Smooth muscle cell (in vitro differentiated cells): ENCODE measurements around the gene SIPA1L2. TPM values are rescaled to one million over a fixed set of nuclear protein-coding genes. Genes with fewer than 3 reads are reported as not detected.
"Not testable (repeated sequence)": the region's sequence is repeated elsewhere in the genome, so short reads cannot be mapped to it uniquely, and the experiment has no call there.

Experiments
- DNase-seq: peaks from one replicate; lab custom pipeline; 2025; ENCODE audit not compliant: unreplicated experiment; lab: John Stamatoyannopoulos, UW
- H2AFZ ChIP-seq: fragments of 200-600 bp; sonication (generic); 2 replicates; pipeline ENCODE4 v1.6.0; 2016; ENCODE audit warnings: antibody characterized with exemption, low read depth, mild to moderate bottlenecking
- H3F3A ChIP-seq: fragments of 200-600 bp; sonication (generic); 2 replicates; pipeline ENCODE4 v1.6.0; 2017; ENCODE audit warnings: antibody characterized with exemption, low read depth
- H3K27ac ChIP-seq: fragments of 200-600 bp; sonication (generic); 2 replicates; pipeline ENCODE4 v1.5.1; 2016; ENCODE audit warnings: low read depth, mild to moderate bottlenecking
- H3K27me3 ChIP-seq: fragments of 200-600 bp; sonication (generic); 2 replicates; pipeline ENCODE4 v1.6.1; 2016; ENCODE audit warnings: low read depth, mild to moderate bottlenecking
- H3K36me3 ChIP-seq: fragments of 200-600 bp; sonication (generic); 2 replicates; pipeline ENCODE4 v1.5.1; 2016; ENCODE audit warnings: low read depth
- H3K4me1 ChIP-seq: fragments of 200-600 bp; sonication (generic); 2 replicates; pipeline ENCODE4 v1.5.1; 2016; ENCODE audit warnings: low read depth
- H3K4me2 ChIP-seq: fragments of 200-600 bp; sonication (generic); 2 replicates; pipeline ENCODE4 v1.6.0; 2016; ENCODE audit warnings: mild to moderate bottlenecking
- H3K4me3 ChIP-seq: fragments of 200-600 bp; sonication (generic); 2 replicates; pipeline ENCODE4 v1.5.1; 2016; ENCODE audit warnings: mild to moderate bottlenecking
- H3K79me2 ChIP-seq: fragments of 200-600 bp; sonication (generic); 2 replicates; pipeline ENCODE4 v1.6.0; 2016; ENCODE audit warnings: low read depth, mild to moderate bottlenecking
- H3K9ac ChIP-seq: fragments of 200-600 bp; sonication (generic); 2 replicates; pipeline ENCODE4 v1.6.0; 2016; ENCODE audit warnings: low read depth
- H3K9me3 ChIP-seq: fragments of 200-600 bp; sonication (generic); replicated peaks from 2 replicates; pipeline ENCODE4 v1.5.1; 2016; ENCODE audit warnings: low read depth
- H4K20me1 ChIP-seq: fragments of 200-600 bp; sonication (generic); 2 replicates; pipeline ENCODE4 v1.6.0; 2016; ENCODE audit warnings: low read depth
- CTCF ChIP-seq: fragments of 200-600 bp; sonication (generic); IDR thresholded peaks from 2 replicates; pipeline ENCODE4 v1.5.1; 2017; ENCODE audit warnings: borderline replicate concordance, mild to moderate bottlenecking, antibody characterized with exemption; ENCODE audit not compliant: insufficient read depth, poor library complexity, severe bottlenecking
- WGBS: methylation state at CpG from one replicate; pipeline ENCODE4 v1.1.7; 2016; ENCODE audit warnings: low lambda C conversion rate; 5-methylcytosine and 5-hydroxymethylcytosine counted together
- polyA plus RNA-seq: library from polyadenylated mRNA; unstranded; fragments of >200 nt; fragmentation: Nextera tagmentation; extraction: Ambion mirVana; gene quantifications from 2 replicates; pipeline ENCODE4 v1.2.1, GENCODE V29; 2016
- total RNA-seq: library from RNA; depleted of rRNA; stranded (reverse); fragments of >200 nt; gene quantifications from 2 replicates; pipeline ENCODE4 v1.2.3, GENCODE V29; 2014

Gene SIPA1L2
- total and polyA plus RNA-seq, 2 experiments from 2014 or later: 18.9 to 37.0 TPM

- peaks cover 24% of the 10 kb centered on the region for H3K4me1 ChIP-seq
- H3K27ac ChIP-seq: peak overlapping the region; percentile 64
- no peak for DNase-seq
- no peak overlapping the region for H3K9ac ChIP-seq
- peaks cover 82% of the 10 kb centered on the region for H3K79me2 ChIP-seq
- peaks cover 15% of the 10 kb centered on the region for H3F3A ChIP-seq
- H3K36me3 ChIP-seq: no peaks in the 10 kb centered on the region
- H4K20me1 ChIP-seq: peaks cover 54% of the 10 kb centered on the region
- no peaks in the 10 kb centered on the region for H3K27me3 ChIP-seq
- TF ChIP-seq CTCF: no peak
- peak overlapping the region; percentile 75 for H3K4me2 ChIP-seq
- H3K4me3 ChIP-seq: no peak overlapping the region
- no peaks in the 10 kb centered on the region for H3K9me3 ChIP-seq
- WGBS: 4% methylated on average over 5 of the region's 5 CpGs
- no peak overlapping the region for H2AFZ ChIP-seq
These were observed 16.1 kb downstream of the SIPA1L2 start for GRCh38 chr1:232613752-232614381.

GRCh38 chr1:232612836-232613235 lies 17.1 kb downstream of the SIPA1L2 start:
- not testable (repeated sequence) for H3K36me3 ChIP-seq, DNase-seq, H3K4me3 ChIP-seq, H3K9ac ChIP-seq, H2AFZ ChIP-seq, H3K9me3 ChIP-seq, H3K27me3 ChIP-seq
- H3F3A ChIP-seq: peaks cover 16% of the 10 kb centered on the region
- peaks cover 24% of the 10 kb centered on the region for H3K4me1 ChIP-seq
- peaks cover 61% of the 10 kb centered on the region for H4K20me1 ChIP-seq
- peak overlapping the region; percentile 64 for H3K27ac ChIP-seq
- peaks cover 82% of the 10 kb centered on the region for H3K79me2 ChIP-seq
- H3K4me2 ChIP-seq: peak overlapping the region; percentile 75
- WGBS: 87% methylated on average over 7 of the region's 7 CpGs

GRCh38 chr1:232611834-232612233 lies 18.1 kb downstream of the SIPA1L2 start:
- H3F3A ChIP-seq: peaks cover 16% of the 10 kb centered on the region
- H3K4me1 ChIP-seq: peaks cover 24% of the 10 kb centered on the region
- H3K36me3 ChIP-seq: no peaks in the 10 kb centered on the region
- no peak overlapping the region for H2AFZ ChIP-seq
- no peak overlapping the region for H3K9ac ChIP-seq
- no peaks in the 10 kb centered on the region for H3K27me3 ChIP-seq
- H3K4me2 ChIP-seq: no peak overlapping the region
- no peak overlapping the region for H3K4me3 ChIP-seq
- no peak for DNase-seq
- H4K20me1 ChIP-seq: peaks cover 56% of the 10 kb centered on the region
- peaks cover 82% of the 10 kb centered on the region for H3K79me2 ChIP-seq
- no peaks in the 10 kb centered on the region for H3K9me3 ChIP-seq
- no peak overlapping the region for H3K27ac ChIP-seq
- no peak for TF ChIP-seq CTCF
- 94% methylated on average over 7 of the region's 7 CpGs for WGBS

GRCh38 chr1:232610902-232611745 lies 18.8 kb downstream of the SIPA1L2 start:
- Histone ChIP-seq H3K4me1 (peaks cover 22% of the 10 kb centered on the region), H4K20me1 (peaks cover 50% of the 10 kb centered on the region), H3K79me2 (peaks cover 82% of the 10 kb centered on the region), H3F3A (peaks cover 16% of the 10 kb centered on the region)
- DNase-seq, H3K4me2 ChIP-seq, H3K27ac ChIP-seq, H3K9me3 ChIP-seq, H3K9ac ChIP-seq, H3K27me3 ChIP-seq, H2AFZ ChIP-seq, H3K36me3 ChIP-seq, H3K4me3 ChIP-seq: not testable (repeated sequence)
- 84% methylated on average over 11 of the region's 11 CpGs for WGBS
